H9 (cell line): ENCODE measurements around the gene SLC16A1. TPM values are rescaled to one million over a fixed set of nuclear protein-coding genes. Genes with fewer than 3 reads are reported as not detected.

Experiments used
- DNase-seq: peaks from one replicate; pipeline ENCODE4 v3.0.0-alpha.2; 2017
- H2AFZ ChIP-seq: one replicate; pipeline ENCODE4 v1.6.1; 2013; ENCODE audit warnings: mild to moderate bottlenecking, low read length, control low read depth, moderate library complexity
- H2AK5ac ChIP-seq: 2 replicates; pipeline ENCODE4 v1.6.1; 2013; ENCODE audit warnings: low read length, control low read depth, mixed read lengths; ENCODE audit not compliant: insufficient read length
- H2BK120ac ChIP-seq: one replicate; pipeline ENCODE4 v1.6.1; 2013; ENCODE audit warnings: low read depth, mild to moderate bottlenecking, low read length, control low read depth, inconsistent platforms; ENCODE audit not compliant: poor library complexity, severe bottlenecking
- H2BK12ac ChIP-seq: 2 replicates; pipeline ENCODE4 v1.6.1; 2013; ENCODE audit warnings: low read length, control low read depth, mixed read lengths, low read depth; ENCODE audit not compliant: insufficient read length
- H2BK15ac ChIP-seq: 2 replicates; pipeline ENCODE4 v1.6.1; 2013; ENCODE audit warnings: low read depth, low read length, control low read depth
- H2BK20ac ChIP-seq: one replicate; pipeline ENCODE4 v1.6.1; 2013; ENCODE audit warnings: low read depth, mild to moderate bottlenecking, low read length, control low read depth, inconsistent platforms; ENCODE audit not compliant: poor library complexity, severe bottlenecking
- H2BK5ac ChIP-seq: 2 replicates; pipeline ENCODE4 v1.6.1; 2013; ENCODE audit warnings: low read length, control low read depth, mixed read lengths; ENCODE audit not compliant: insufficient read length
- H3K14ac ChIP-seq: 2 replicates; pipeline ENCODE4 v1.6.1; 2013; ENCODE audit warnings: low read length, control low read depth; ENCODE audit not compliant: insufficient read depth
- H3K18ac ChIP-seq: 2 replicates; pipeline ENCODE4 v1.6.1; 2013; ENCODE audit warnings: low read depth, mild to moderate bottlenecking, mixed read lengths, low read length, control low read depth; ENCODE audit not compliant: insufficient read length
- H3K23ac ChIP-seq: 2 replicates; pipeline ENCODE4 v1.6.1; 2013; ENCODE audit warnings: low read length, control low read depth, mixed read lengths, low read depth; ENCODE audit not compliant: insufficient read length
- H3K23me2 ChIP-seq: 2 replicates; pipeline ENCODE4 v1.6.1; 2013; ENCODE audit warnings: low read depth, mild to moderate bottlenecking, mixed read lengths, low read length, control low read depth; ENCODE audit not compliant: insufficient read length, poor library complexity, severe bottlenecking
- H3K27ac ChIP-seq: 2 replicates; pipeline ENCODE4 v1.5.1; 2013; ENCODE audit warnings: low read length, control low read depth, mixed read lengths, low read depth; ENCODE audit not compliant: insufficient read length
- H3K27me3 ChIP-seq: 2 replicates; pipeline ENCODE4 v1.6.1; 2013; ENCODE audit warnings: low read length, control low read depth, inconsistent platforms; ENCODE audit not compliant: insufficient read depth
- H3K4ac ChIP-seq: 2 replicates; pipeline ENCODE4 v1.6.1; 2013; ENCODE audit warnings: low read depth, mild to moderate bottlenecking, control low read depth, inconsistent platforms, low read length, moderate library complexity
- H3K4me1 ChIP-seq: 2 replicates; pipeline ENCODE4 v1.6.1; 2013; ENCODE audit warnings: low read length, control low read depth, inconsistent platforms; ENCODE audit not compliant: insufficient read depth
- H3K4me2 ChIP-seq: 2 replicates; pipeline ENCODE4 v1.6.1; 2013; ENCODE audit warnings: low read length, control low read depth, mixed read lengths; ENCODE audit not compliant: insufficient read length, insufficient read depth
- H3K56ac ChIP-seq: 2 replicates; pipeline ENCODE4 v1.6.1; 2013; ENCODE audit warnings: low read depth, mild to moderate bottlenecking, mixed read lengths, low read length, control low read depth; ENCODE audit not compliant: insufficient read length
- H3K79me1 ChIP-seq: 2 replicates; pipeline ENCODE4 v1.6.1; 2013; ENCODE audit warnings: low read depth, mild to moderate bottlenecking, moderate library complexity, low read length, control low read depth, inconsistent platforms; ENCODE audit not compliant: insufficient read depth, poor library complexity, severe bottlenecking
- H3K79me2 ChIP-seq: 2 replicates; pipeline ENCODE4 v1.6.1; 2013; ENCODE audit warnings: low read length, control low read depth, inconsistent platforms; ENCODE audit not compliant: insufficient read depth
- H3K9ac ChIP-seq: 2 replicates; pipeline ENCODE4 v1.6.1; 2013; ENCODE audit warnings: low read length, control low read depth, mixed read lengths; ENCODE audit not compliant: insufficient read length; ENCODE audit errors: extremely low read depth
- H3K9me3 ChIP-seq: one replicate; pipeline ENCODE4 v1.6.1; 2013; ENCODE audit warnings: low read depth, low read length, inconsistent platforms; ENCODE audit not compliant: control insufficient read depth
- H3T11ph ChIP-seq: one replicate; pipeline ENCODE4 v1.6.1; 2013; ENCODE audit warnings: mild to moderate bottlenecking, low read length, control low read depth, inconsistent platforms
- H4K20me1 ChIP-seq: one replicate; pipeline ENCODE4 v1.6.1; 2013; ENCODE audit not compliant: control insufficient read depth, insufficient read length, insufficient read depth
- H4K5ac ChIP-seq: 2 replicates; pipeline ENCODE4 v1.6.1; 2013; ENCODE audit warnings: low read depth, mild to moderate bottlenecking, mixed read lengths, low read length, control low read depth; ENCODE audit not compliant: insufficient read length
- H4K8ac ChIP-seq: replicated peaks from 2 replicates; pipeline ENCODE4 v1.6.1; 2013; ENCODE audit warnings: low read length, control low read depth, mixed read lengths, low read depth; ENCODE audit not compliant: insufficient read length
- H4K91ac ChIP-seq: 2 replicates; pipeline ENCODE4 v1.6.1; 2013; ENCODE audit warnings: low read depth, mild to moderate bottlenecking, moderate library complexity, mixed read lengths, low read length, control low read depth; ENCODE audit not compliant: insufficient read length
- H3K27ac Mint-ChIP-seq, 3 experiments: 2 replicates in 2 of 3; 3 replicates in 1 of 3; pipeline ENCODE4 v1.8.0; 2020 to 2021; ENCODE audit warnings: mixed read lengths in 3 of 3, mild to moderate bottlenecking in 1 of 3, moderate library complexity in 1 of 3
- H3K27me3 Mint-ChIP-seq: 2 replicates; pipeline ENCODE4 v1.8.0; 2021; ENCODE audit warnings: low read depth, mild to moderate bottlenecking, moderate library complexity, mixed read lengths
- H3K36me3 Mint-ChIP-seq, 3 experiments: 2 replicates in 2 of 3; 3 replicates in 1 of 3; pipeline ENCODE4 v1.8.0; 2020 to 2021; ENCODE audit warnings: low read depth in 3 of 3, mixed read lengths in 3 of 3; ENCODE audit not compliant: insufficient read depth in 1 of 3
- H3K4me1 Mint-ChIP-seq, 2 experiments: 2 replicates each; pipeline ENCODE4 v1.8.0; 2020; ENCODE audit warnings: mixed read lengths in 2 of 2
- H3K4me3 Mint-ChIP-seq, 2 experiments: 2 replicates in 1 of 2; 3 replicates in 1 of 2; pipeline ENCODE4 v1.8.0; 2020 to 2021; ENCODE audit warnings: mild to moderate bottlenecking in 2 of 2, mixed read lengths in 2 of 2, moderate library complexity in 1 of 2
- H3K9me3 Mint-ChIP-seq, 2 experiments: 2 replicates in 1 of 2; 3 replicates in 1 of 2; pipeline ENCODE4 v1.8.0; 2020; ENCODE audit warnings: mild to moderate bottlenecking in 2 of 2, mixed read lengths in 2 of 2, moderate library complexity in 1 of 2
- WGBS: extraction: QIAGEN DNeasy Blood & Tissue Kit; methylation state at CpG from one replicate; pipeline ENCODE4 v1.1.7; 2013; ENCODE audit warnings: missing lambda C conversion rate, low lambda C conversion rate, mixed read lengths; ENCODE audit not compliant: insufficient read length; ENCODE audit errors: extremely low coverage; 5-methylcytosine and 5-hydroxymethylcytosine counted together
- total RNA-seq: library from RNA; stranded (reverse); gene quantifications from 2 replicates; pipeline ENCODE4 v1.2.1, GENCODE V29; 2021
- TF ChIP-seq, protein P1 (sequence below): fragments of 200-600 bp; sonication (generic); conservative IDR thresholded peaks from 3 replicates; pipeline ENCODE4 v1.8.0; 2021; ENCODE audit warnings: antibody characterized with exemption, mild to moderate bottlenecking

SLC16A1 gene
- total RNA-seq, 1 experiment from 2014 or later, result 381 TPM

DNA sequence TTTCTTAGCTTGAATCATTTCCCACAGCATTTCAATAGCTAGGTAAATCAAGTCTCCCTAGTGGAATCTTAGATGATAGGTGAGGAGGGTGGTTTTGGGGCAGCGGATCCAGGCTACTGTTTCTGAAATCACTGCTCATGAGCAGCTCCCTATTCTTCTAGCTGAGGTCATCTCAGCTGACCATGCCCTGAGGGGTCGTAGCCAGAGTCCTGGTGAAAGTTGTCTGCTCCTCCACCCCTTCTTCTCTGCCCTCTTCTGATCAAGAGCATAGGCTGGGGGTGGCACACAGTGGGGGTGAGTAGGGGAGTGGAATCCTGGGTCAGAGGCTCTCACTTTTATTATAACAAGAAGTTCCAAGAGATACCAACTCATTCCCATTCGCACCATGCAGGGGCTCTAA is 76.2 kb downstream of the SLC16A1 start:
- Histone ChIP-seq H3K79me2 (no peaks in the 10 kb centered on the region), H2BK120ac (no peak overlapping the region), H2AFZ (no peak overlapping the region), H3K14ac (no peak overlapping the region), H3K27me3 (no peaks in the 10 kb centered on the region), H2BK12ac (no peak overlapping the region), H4K5ac (no peak overlapping the region), H3K27ac (no peak overlapping the region), H3K56ac (no peak overlapping the region), H2BK5ac (no peak overlapping the region), H3K4me2 (no peak overlapping the region), H2AK5ac (no peak overlapping the region), H3K23ac (no peak overlapping the region), H4K91ac (no peak overlapping the region), H3K9ac (no peak overlapping the region), H3K9me3 (no peaks in the 10 kb centered on the region), H3K4me1 (no peaks in the 10 kb centered on the region; the same call in 1 of the 2 replicates), H2BK15ac (no peak overlapping the region), H4K20me1 (no peaks in the 10 kb centered on the region), H3K4ac (no peak overlapping the region), H2BK20ac (no peak overlapping the region), H3T11ph (no peak overlapping the region), H3K23me2 (no peaks in the 10 kb centered on the region), H3K79me1 (no peaks in the 10 kb centered on the region), H3K18ac (no peak overlapping the region), H4K8ac (no peak overlapping the region)
- WGBS, result no CpG with 5 or more reads among the region's 3 CpGs
- Mint-ChIP-seq H3K9me3 (no peaks in the 10 kb centered on the region), H3K27me3 (no peaks in the 10 kb centered on the region), H3K27ac (no peak overlapping the region), H3K36me3 (no peaks in the 10 kb centered on the region; a peak in 1 of 7 replicates), H3K4me3 (no peak overlapping the region), H3K4me1 (peaks cover 39 to 40% of the 10 kb centered on the region in 2 experiments)
- TF ChIP-seq, protein P1, sequence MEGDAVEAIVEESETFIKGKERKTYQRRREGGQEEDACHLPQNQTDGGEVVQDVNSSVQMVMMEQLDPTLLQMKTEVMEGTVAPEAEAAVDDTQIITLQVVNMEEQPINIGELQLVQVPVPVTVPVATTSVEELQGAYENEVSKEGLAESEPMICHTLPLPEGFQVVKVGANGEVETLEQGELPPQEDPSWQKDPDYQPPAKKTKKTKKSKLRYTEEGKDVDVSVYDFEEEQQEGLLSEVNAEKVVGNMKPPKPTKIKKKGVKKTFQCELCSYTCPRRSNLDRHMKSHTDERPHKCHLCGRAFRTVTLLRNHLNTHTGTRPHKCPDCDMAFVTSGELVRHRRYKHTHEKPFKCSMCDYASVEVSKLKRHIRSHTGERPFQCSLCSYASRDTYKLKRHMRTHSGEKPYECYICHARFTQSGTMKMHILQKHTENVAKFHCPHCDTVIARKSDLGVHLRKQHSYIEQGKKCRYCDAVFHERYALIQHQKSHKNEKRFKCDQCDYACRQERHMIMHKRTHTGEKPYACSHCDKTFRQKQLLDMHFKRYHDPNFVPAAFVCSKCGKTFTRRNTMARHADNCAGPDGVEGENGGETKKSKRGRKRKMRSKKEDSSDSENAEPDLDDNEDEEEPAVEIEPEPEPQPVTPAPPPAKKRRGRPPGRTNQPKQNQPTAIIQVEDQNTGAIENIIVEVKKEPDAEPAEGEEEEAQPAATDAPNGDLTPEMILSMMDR, result no peak
- DNase-seq, result no peak
